Measurements from ENCODE around the gene PNO1. TPM values are rescaled to one million over a fixed set of nuclear protein-coding genes. Genes with fewer than 3 reads are reported as not detected.

Gene PNO1
- total and polyA plus RNA-seq, 9 of the 15 experiments (the other 6 are each of a cell fraction or from before 2014, with no cell fraction given), result 11.8 to 81.7 (median 41.1) TPM

DNA sequence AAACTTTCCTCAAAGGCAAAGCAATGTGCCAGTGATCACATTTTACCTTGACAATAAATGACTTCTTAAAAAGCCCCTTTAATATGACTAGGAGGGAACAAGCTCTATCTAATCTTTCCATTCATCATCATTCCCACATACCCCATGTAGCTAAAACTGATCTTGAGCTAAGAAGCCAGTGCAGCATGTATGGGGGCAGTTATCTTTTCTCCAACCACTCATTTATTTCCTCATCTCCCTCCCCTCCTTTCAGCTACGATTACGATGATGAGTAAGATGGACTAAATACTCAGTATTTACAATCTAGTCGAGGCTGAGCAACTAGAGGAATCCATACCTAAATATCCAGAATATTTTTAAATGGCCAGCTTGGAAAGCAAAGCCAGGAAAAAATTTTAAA lies 35.5 kb downstream of the PNO1 start (continued):
- TF ChIP-seq, protein P1, sequence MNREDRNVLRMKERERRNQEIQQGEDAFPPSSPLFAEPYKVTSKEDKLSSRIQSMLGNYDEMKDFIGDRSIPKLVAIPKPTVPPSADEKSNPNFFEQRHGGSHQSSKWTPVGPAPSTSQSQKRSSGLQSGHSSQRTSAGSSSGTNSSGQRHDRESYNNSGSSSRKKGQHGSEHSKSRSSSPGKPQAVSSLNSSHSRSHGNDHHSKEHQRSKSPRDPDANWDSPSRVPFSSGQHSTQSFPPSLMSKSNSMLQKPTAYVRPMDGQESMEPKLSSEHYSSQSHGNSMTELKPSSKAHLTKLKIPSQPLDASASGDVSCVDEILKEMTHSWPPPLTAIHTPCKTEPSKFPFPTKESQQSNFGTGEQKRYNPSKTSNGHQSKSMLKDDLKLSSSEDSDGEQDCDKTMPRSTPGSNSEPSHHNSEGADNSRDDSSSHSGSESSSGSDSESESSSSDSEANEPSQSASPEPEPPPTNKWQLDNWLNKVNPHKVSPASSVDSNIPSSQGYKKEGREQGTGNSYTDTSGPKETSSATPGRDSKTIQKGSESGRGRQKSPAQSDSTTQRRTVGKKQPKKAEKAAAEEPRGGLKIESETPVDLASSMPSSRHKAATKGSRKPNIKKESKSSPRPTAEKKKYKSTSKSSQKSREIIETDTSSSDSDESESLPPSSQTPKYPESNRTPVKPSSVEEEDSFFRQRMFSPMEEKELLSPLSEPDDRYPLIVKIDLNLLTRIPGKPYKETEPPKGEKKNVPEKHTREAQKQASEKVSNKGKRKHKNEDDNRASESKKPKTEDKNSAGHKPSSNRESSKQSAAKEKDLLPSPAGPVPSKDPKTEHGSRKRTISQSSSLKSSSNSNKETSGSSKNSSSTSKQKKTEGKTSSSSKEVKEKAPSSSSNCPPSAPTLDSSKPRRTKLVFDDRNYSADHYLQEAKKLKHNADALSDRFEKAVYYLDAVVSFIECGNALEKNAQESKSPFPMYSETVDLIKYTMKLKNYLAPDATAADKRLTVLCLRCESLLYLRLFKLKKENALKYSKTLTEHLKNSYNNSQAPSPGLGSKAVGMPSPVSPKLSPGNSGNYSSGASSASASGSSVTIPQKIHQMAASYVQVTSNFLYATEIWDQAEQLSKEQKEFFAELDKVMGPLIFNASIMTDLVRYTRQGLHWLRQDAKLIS (CRISPR knock-in tag; IDR thresholded peaks at IDR 0.05), result no peak
- no peak for TF ChIP-seq POLR2H (tag; IDR thresholded peaks at IDR 0.05; ENCODE audit: low read depth)
- TF ChIP-seq MCM7 (IDR thresholded peaks at IDR 0.05), result no peak
- TF ChIP-seq SAP30 (IDR thresholded peaks at IDR 0.05; ENCODE audit: borderline replicate concordance, insufficient read depth, low read depth, low read length, poor library complexity, severe bottlenecking), result no peak
- no peak for TF ChIP-seq MIER1 (IDR thresholded peaks at IDR 0.05; ENCODE audit: low read depth)
- TF ChIP-seq, protein P2, sequence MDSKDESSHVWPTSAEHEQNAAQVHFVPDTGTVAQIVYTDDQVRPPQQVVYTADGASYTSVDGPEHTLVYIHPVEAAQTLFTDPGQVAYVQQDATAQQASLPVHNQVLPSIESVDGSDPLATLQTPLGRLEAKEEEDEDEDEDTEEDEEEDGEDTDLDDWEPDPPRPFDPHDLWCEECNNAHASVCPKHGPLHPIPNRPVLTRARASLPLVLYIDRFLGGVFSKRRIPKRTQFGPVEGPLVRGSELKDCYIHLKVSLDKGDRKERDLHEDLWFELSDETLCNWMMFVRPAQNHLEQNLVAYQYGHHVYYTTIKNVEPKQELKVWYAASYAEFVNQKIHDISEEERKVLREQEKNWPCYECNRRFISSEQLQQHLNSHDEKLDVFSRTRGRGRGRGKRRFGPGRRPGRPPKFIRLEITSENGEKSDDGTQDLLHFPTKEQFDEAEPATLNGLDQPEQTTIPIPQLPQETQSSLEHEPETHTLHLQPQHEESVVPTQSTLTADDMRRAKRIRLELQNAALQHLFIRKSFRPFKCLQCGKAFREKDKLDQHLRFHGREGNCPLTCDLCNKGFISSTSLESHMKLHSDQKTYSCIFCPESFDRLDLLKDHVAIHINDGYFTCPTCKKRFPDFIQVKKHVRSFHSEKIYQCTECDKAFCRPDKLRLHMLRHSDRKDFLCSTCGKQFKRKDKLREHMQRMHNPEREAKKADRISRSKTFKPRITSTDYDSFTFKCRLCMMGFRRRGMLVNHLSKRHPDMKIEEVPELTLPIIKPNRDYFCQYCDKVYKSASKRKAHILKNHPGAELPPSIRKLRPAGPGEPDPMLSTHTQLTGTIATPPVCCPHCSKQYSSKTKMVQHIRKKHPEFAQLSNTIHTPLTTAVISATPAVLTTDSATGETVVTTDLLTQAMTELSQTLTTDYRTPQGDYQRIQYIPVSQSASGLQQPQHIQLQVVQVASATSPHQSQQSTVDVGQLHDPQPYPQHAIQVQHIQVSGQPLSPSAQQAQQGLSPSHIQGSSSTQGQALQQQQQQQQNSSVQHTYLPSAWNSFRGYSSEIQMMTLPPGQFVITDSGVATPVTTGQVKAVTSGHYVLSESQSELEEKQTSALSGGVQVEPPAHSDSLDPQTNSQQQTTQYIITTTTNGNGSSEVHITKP (IDR thresholded peaks at IDR 0.05; ENCODE audit: partially characterized antibody), result no peak
- TF ChIP-seq ZBTB17 (CRISPR knock-in tag; IDR thresholded peaks at IDR 0.05), result no peak
- TF ChIP-seq PYGO2 (tag; IDR thresholded peaks at IDR 0.05), result no peak
- TF ChIP-seq, protein P3, sequence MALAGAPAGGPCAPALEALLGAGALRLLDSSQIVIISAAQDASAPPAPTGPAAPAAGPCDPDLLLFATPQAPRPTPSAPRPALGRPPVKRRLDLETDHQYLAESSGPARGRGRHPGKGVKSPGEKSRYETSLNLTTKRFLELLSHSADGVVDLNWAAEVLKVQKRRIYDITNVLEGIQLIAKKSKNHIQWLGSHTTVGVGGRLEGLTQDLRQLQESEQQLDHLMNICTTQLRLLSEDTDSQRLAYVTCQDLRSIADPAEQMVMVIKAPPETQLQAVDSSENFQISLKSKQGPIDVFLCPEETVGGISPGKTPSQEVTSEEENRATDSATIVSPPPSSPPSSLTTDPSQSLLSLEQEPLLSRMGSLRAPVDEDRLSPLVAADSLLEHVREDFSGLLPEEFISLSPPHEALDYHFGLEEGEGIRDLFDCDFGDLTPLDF (CRISPR knock-in tag; IDR thresholded peaks at IDR 0.05), result no peak
- TF ChIP-seq KDM5B (IDR thresholded peaks at IDR 0.05; ENCODE audit: insufficient replicate concordance, low read depth, low read length), result no peak
- no peak for TF ChIP-seq MYC (IDR thresholded peaks at IDR 0.05; ENCODE audit: low read depth, low read length)
- TF ChIP-seq MYC (CRISPR knock-in tag; IDR thresholded peaks at IDR 0.05; ENCODE audit: borderline replicate concordance, low read depth), result no peak
- no peak for TF ChIP-seq MYNN (IDR thresholded peaks at IDR 0.05)
- TF ChIP-seq MYNN (CRISPR knock-in tag; IDR thresholded peaks at IDR 0.05), result no peak
- TF ChIP-seq ZNF644 (tag; IDR thresholded peaks at IDR 0.05; ENCODE audit: low read depth), result no peak
- TF ChIP-seq LARP7 (IDR thresholded peaks at IDR 0.05), result no peak
- TF ChIP-seq POLR2AphosphoS5 (IDR thresholded peaks at IDR 0.05; ENCODE audit: control insufficient read depth, insufficient read depth, low read depth, low read length), result no peak
- no peak for TF ChIP-seq GABPA (tag; conservative IDR thresholded peaks at IDR 0.05; ENCODE audit: low read depth)
- TF ChIP-seq, protein P4, sequence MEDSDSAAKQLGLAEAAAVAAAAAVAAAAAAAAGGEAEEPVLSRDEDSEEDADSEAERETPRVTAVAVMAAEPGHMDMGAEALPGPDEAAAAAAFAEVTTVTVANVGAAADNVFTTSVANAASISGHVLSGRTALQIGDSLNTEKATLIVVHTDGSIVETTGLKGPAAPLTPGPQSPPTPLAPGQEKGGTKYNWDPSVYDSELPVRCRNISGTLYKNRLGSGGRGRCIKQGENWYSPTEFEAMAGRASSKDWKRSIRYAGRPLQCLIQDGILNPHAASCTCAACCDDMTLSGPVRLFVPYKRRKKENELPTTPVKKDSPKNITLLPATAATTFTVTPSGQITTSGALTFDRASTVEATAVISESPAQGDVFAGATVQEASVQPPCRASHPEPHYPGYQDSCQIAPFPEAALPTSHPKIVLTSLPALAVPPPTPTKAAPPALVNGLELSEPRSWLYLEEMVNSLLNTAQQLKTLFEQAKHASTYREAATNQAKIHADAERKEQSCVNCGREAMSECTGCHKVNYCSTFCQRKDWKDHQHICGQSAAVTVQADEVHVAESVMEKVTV (CRISPR knock-in tag; IDR thresholded peaks at IDR 0.05), result no peak
- TF ChIP-seq MCM3 (IDR thresholded peaks at IDR 0.05), result no peak
